GM08714 (cell line): ENCODE results near the gene HSPA2.
"Not testable (repeated sequence)": the region's sequence is repeated elsewhere in the genome, so short reads cannot be mapped to it uniquely, and the experiment has no call there.

ENCODE experiments used
- H3K4me3 ChIP-seq: fragments of 200-500 bp; sonication (Bioruptor generic); 2 replicates; pipeline ENCODE4 v1.5.1; 2014; ENCODE audit warnings: mild to moderate bottlenecking, low read length, inconsistent platforms
- ZNF274 ChIP-seq: IDR thresholded peaks from 2 replicates; pipeline ENCODE4 v1.6.1; 2012; ENCODE audit warnings: mild to moderate bottlenecking, low read depth, low read length

Gene HSPA2

DNA sequence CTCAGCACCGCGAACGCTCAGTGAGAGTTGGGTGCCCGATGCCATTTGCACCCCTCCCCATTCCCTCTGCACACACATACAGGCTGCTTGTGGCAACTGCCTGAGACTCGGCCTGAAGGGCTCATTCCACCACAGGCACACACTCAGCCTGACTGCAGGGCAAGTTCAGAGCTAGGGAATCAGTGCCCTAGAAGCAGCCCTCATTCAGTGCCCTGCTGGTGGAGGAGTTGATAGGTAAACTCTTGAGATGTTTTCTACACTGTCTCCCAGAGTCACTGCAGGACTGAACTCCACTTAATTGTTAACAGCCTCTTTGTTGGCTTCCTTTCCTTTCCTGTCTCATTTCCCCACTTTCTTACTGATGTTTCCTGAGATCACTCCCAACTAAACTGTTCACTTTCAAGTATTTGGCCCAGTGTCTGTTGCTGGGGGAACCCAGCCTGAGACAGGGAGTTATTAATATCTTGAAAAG lies 26.1 kb downstream of the HSPA2 start:
- TF ChIP-seq ZNF274 = no peak
- H3K4me3 ChIP-seq = no peak overlapping the region

- TF ChIP-seq ZNF274 = no peak
- H3K4me3 ChIP-seq = no peak overlapping the region
Measured at GRCh38 chr14:64569138-64569631, 28.6 kb downstream of the HSPA2 start.

- H3K4me3 ChIP-seq = not testable (repeated sequence)
Measured at GRCh38 chr14:64569646-64570045, 29.1 kb downstream of the HSPA2 start.

GRCh38 chr14:64572386-64573104 lies 32.0 kb downstream of the HSPA2 start:
- H3K4me3 ChIP-seq = no peak overlapping the region
- no peak for TF ChIP-seq ZNF274

GRCh38 chr14:64573109-64573508 lies 32.6 kb downstream of the HSPA2 start:
- H3K4me3 ChIP-seq = no peak overlapping the region
- no peak for TF ChIP-seq ZNF274

GRCh38 chr14:64574371-64575107 lies 34.0 kb downstream of the HSPA2 start:
- no peak for TF ChIP-seq ZNF274
- no peak overlapping the region for H3K4me3 ChIP-seq

DNA sequence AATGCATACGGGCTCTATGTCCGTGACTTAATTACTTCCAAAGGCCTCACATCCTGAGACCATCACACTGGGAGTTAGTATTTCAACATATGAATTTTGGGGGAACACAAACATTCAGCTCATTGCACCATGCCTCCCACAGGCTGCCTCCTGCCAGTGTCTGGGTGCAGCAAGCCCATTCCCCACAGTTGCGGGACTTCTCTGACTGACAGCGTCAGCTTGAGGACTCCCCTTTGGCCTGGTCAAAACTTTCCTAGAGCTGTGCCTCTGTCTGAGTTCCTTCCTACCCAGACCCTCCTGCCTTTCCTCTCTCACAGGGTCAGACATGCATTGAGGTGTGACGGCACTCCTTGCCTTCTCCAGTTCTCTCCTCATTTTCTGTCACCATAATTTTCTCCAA lies 36.7 kb downstream of the HSPA2 start:
- no peak overlapping the region for H3K4me3 ChIP-seq
- TF ChIP-seq ZNF274 = no peak

DNA sequence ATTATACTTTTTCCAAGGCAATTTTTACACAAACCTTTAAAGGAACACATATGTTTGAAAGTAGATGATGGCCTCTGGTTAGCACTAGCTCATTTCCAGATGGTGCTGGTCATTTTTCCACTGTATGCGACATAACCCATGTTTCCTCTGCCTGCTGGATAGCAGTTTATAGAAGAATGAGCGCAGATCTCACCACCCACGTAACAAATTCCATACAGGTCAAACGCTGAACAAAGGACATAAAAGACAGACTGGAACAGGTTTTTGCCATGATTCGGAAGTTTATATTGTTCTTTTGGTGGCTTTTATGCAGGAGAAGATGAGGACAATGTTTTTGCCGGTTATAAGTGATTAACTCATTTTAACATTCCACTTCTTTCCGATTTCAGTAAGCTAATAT lies 39.9 kb downstream of the HSPA2 start:
- TF ChIP-seq ZNF274 = no peak
- H3K4me3 ChIP-seq = no peak overlapping the region

GRCh38 chr14:64581363-64581762 lies 40.8 kb downstream of the HSPA2 start:
- no peak for TF ChIP-seq ZNF274
- H3K4me3 ChIP-seq = no peak overlapping the region

GRCh38 chr14:64581817-64582216 lies 41.3 kb downstream of the HSPA2 start:
- TF ChIP-seq ZNF274 = no peak
- no peak overlapping the region for H3K4me3 ChIP-seq

- no peak overlapping the region for H3K4me3 ChIP-seq
- TF ChIP-seq ZNF274 = no peak
Measured at GRCh38 chr14:64584190-64584589, 43.6 kb downstream of the HSPA2 start.

- TF ChIP-seq ZNF274 = no peak
- no peak overlapping the region for H3K4me3 ChIP-seq
Measured at GRCh38 chr14:64591809-64592208, 51.3 kb downstream of the HSPA2 start.
